ENCODE data around the gene CTDNEP1.
"Not testable (repeated sequence)": the region's sequence is repeated elsewhere in the genome, so short reads cannot be mapped to it uniquely, and the experiment has no call there.

Gene CTDNEP1

GRCh38 chr17:7243838-7244237 lies 7.7 kb downstream of the CTDNEP1 start:
- not testable (repeated sequence) for DNase-seq

- DNase-seq = peak in 1 of 2 donors; percentile 6
Observed at GRCh38 chr17:7243453-7243729, 8.1 kb downstream of the CTDNEP1 start.

DNA sequence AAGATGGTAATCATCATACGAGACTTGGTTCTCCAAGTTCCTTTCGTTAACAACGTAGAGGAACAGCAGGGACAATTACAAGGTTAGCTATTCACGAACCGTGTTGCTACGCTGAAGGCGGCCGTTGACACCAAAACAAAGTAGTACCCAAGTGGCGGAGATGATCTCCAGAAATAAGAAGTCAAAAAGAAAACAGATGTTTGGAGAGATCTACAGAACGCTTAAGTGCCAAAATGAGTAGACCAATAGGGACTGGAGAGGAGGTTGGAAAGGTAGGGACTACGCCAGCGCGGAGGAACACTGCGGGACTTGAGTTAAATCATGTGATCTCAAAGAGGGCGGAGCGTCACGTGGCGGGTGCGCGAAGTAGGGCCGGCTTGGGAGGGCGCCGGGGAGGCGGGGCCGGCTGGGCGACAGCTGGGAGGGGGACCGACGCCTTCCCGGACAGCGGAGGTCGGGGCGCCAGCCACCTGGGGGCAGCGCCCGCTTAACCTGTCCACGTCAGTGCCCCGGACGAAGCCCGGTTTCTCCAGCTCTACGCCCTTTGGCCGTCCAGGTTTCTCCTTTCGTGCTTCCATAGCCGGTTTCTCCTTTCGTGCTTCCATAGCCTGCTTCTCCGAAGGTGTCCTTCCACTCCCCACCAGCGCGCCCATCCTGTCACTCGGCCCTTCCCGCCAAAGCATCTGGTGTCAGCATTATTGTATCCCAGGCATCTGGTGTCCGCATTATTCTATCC lies 8.6 kb downstream of the CTDNEP1 start:
- DNase-seq = peak; percentile 94 to 96

DNA sequence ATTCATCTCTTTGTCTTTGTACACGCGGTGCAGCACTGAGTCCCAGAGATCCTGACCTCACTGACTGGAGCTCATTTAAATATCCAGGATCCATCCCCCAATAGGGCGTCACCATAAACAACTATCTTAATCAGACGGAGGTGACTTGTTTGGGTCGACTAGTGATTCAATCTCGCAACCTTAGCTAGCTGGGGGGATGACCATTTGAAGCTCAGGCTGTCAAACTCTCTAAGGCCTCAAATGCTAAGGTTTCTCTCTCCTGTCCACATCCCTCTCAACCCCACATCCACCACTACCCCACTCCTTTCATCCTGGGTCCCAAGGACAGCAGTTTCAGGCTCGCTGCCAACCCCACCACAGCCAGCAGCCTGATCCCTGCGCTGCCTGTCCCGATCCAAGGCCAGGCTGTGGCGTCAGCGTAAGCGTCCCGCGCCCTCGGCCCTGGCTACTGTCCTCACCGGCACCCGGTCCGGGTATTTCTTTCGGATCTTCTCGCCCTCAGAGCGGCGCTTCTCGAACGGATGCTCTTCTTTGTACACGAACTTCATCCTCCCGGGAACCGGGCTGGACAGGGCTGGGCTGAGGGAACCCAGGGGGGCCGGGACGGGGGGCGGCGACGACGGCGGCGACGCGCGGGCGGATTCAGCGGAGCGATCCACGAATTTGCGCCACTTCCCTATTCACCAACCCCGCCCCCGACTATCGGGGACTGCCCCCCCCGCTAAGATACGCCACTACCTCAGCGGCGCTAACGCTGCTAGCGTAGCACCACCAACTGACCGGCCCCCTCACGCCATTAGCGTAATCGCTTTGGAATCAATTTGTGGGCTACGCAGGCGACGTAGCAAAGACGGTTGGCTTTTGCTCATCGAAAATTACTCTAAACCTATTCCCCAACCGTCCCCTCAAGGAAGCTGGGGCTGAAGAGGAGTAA lies 9.5 kb downstream of the CTDNEP1 start, which contains the start of gene GABARAP:
Gene GABARAP (minus strand): TSS at position 667 of the 934 bp plus-strand sequence. CDS start 119 bp downstream, at position 548.
- DNase-seq = peak; percentile 92 to 94

GRCh38 chr17:7241090-7241733 lies 10.3 kb downstream of the CTDNEP1 start:
- DNase-seq = peak in 1 of 2 donors; percentile 51

GRCh38 chr17:7240375-7240774 lies 11.2 kb downstream of the CTDNEP1 start:
- peak; percentile 48 to 64 for DNase-seq

DNA sequence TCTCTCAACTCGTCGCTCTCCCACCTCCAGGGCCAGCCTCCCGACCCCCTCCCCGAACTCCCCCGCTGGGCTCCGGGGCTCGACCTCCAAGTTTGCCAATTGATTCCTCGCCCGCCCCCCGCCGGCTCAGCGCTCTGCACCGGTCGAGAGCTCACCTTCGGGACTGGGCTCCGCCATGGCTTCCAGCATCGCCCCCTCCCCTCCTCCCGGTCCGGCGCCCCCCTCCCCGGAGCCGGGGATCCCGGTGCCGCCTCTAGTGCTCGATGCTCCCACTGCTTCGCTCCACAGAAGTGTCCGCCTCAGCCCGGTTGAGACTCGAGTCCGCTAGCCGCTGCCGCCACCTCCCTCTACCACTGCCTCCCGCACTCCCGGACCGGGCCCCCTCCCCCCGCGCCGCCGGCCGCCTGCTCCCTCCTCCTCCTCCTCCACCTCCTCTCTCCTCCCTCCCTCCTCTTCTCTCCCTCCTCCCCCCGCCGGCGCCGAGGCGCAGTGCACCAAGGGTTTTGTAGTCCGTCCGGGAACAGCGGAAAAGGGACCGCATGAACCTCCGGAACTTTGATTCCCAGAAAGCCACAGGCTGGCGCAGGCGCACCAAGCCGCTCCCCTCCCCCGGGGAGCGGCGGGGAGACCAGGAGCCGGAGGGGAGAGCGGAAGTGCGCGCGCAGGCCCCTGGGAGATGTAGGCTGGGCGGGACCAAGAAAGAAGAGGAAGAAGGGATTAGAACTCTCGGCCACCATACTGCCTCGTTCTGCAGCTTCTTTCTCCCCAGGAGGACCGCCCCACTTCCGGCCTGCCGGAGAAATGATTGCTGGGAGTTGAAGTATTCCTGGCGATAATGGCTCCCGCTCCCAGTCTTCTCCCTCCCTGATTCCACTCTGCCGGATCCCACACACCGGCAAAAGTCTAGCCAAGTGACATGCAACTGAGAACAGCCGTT lies 12.2 kb downstream of the CTDNEP1 start, which contains the start of gene PHF23:
Gene PHF23 (minus strand): TSS at position 367 of the 937 bp plus-strand sequence. CDS start 178 bp downstream, at position 189.
- DNase-seq = peak; percentile 99 to 100

DNA sequence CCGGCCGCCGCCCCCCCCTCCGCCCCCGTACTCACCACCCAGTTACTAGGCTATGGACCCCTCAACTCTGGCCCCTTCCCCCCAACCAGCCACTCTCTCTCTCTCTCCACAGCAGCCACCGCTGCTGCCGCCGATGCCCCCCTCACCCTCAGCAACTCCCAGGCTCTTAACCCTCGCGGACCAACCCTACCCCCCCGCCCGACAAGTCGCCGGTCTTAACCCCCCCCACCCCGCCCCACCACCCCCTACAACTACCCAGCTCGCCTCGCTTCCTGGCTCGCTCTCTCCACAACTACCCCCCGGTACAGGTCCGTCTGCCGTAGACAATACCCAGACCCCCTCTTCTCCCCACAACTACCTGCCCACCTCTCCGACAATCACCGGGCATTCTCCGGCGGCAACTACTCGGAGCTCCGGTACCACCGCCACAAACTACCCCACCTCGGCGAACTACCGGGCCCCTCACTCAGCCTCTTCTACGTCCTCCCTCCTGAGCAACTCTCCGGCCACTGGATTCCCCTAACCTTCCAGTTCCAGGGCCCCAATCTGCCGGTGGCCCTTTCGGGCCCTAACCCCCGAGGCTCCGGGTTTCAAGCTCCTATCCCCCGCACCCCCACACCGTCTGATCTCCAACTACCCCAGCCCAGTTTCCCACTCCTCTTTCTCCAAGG lies 13.0 kb downstream of the CTDNEP1 start:
- peak in 1 of 2 donors; percentile 4 for DNase-seq

- DNase-seq = peak; percentile 61 to 71
Observed at GRCh38 chr17:7237761-7238419, 13.6 kb downstream of the CTDNEP1 start.

DNA sequence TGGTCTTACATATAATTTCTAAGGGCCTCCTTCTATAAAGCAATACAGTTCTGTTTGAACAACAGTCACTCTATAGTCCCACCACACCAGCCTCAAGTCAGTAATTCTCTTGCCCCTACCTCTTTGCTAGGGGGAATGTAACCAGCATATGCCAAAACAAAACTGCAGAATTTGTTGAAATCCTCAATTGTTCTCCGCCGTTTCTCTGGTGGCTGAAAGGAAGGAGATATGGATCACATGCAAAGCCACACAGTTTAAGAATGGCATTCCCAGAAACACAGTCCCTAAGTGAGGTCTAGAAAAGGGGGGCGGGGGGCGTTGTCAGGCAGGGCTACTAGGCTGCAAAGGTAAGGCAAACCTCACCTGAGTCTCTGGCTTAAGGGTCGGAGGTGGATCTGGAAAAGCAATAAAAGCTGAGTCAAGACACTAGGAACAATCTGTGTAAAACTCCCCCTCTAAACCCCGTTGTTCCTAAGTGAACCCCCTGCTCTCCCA lies 14.2 kb downstream of the CTDNEP1 start:
- no peak for DNase-seq

DNA sequence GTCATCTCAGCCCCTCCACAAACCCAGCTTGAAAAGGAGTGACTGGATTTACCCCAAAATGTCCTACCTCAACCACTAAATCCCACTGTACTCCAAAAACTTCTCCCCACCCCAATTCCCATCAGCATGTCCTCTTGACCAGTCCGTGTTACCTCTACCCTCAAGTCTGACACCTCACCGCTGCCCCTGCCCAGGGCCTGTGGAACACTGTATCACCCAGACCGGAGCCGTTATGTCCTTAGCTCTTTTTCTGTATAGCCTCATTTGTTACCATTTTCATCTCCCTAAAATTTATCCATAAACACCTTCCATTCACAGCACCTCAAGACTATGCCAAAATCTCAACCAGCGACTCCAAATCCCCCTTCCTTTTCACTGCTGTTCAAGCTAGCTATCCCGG lies 14.7 kb downstream of the CTDNEP1 start:
- no peak for DNase-seq

GRCh38 chr17:7235693-7236665 lies 15.6 kb downstream of the CTDNEP1 start:
- peak in 1 of 2 donors; percentile 60 for DNase-seq

- peak; percentile 92 to 95 for DNase-seq
Observed at GRCh38 chr17:7234083-7234951, 17.2 kb downstream of the CTDNEP1 start, which contains the start of gene DVL2. DVL2 (minus strand) TSS chr17:7234517; CDS start chr17:7234262, 255 bp downstream.

GRCh38 chr17:7233701-7234082 lies 17.8 kb downstream of the CTDNEP1 start:
- DNase-seq = no peak

DNA sequence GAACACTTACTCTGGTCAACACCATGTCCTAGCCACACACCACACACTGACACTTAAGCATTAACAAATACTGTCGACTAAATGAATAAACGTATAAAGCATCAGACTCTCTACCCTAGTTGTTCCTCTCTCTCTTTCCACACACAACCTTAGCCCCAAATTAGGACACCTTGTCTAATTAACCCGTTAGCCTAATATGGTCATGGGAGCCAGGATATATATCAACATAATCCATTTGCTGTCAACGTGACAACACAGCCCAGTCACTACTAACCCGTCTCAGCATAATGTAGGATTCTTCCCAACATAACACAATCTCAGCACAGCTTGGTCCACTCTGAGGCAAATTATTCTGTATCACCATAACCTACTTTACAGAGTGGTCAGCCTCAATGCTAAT lies 19.4 kb downstream of the CTDNEP1 start:
- DNase-seq = no peak

DNA sequence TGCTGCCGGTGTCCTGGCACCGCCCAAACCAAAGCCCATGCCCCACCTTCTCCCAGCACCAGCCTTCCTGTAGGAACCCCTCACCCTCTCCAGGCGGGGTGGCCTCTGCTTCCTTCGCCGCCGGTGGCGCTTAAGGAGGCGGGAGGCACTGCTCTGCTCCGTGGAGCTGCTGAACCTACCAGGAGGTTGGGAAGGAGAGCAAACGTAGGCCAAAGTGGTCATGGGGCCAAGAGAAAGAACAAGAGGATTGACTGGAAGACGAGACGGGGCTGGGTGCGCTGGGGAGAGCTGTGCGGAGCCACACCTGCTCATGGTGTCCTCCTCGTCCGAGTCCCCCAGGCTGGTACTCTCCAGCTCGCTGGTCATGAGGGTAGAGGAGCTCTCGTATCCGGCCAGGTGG lies 22.0 kb downstream of the CTDNEP1 start:
- DNase-seq = no peak

GRCh38 chr17:7228920-7229319 lies 22.6 kb downstream of the CTDNEP1 start:
- no peak for DNase-seq
